ENCODE results near the gene LIM2.
"Not testable (repeated sequence)": the region's sequence is repeated elsewhere in the genome, so short reads cannot be mapped to it uniquely, and the experiment has no call there.

- not testable (repeated sequence) for TF ChIP-seq CTCF (conservative IDR thresholded peaks at IDR 0.05); EZH2 (IDR thresholded peaks at IDR 0.05; ENCODE audit: low read depth)
Observed at GRCh38 chr19:51397453-51397852, 9.7 kb upstream of the LIM2 start.

Measured in PC-9 (cell line).